GM19043 (cell line): ENCODE measurements around the gene VHLL.

Experiments used
- ATAC-seq: cut with Tn5 transposase; IDR thresholded peaks from one replicate; pipeline ENCODE4 v1.9.1; 2021; ENCODE audit warnings: low read depth; ENCODE audit not compliant: unreplicated experiment

Gene VHLL

DNA sequence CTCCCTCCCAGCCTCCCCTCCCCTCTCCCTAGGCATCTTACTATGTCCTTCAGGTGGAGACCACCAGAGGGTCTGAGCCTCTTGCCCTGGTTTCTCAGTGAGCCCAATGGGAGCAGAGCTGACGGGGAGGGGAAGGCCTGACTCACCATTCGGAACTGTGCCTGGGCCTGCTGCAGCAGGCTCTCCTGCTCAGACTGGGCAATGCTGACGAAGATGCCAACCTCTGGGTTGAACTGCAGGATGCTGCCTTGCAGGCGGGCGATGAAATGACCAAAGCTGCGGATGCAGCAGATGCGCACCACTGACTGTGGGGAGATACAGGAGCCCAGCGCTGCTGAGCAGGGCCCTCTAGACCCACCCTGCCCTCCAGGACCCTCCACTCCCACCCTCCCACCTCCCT is 40.2 kb downstream of the VHLL start:
- no peak for ATAC-seq

DNA sequence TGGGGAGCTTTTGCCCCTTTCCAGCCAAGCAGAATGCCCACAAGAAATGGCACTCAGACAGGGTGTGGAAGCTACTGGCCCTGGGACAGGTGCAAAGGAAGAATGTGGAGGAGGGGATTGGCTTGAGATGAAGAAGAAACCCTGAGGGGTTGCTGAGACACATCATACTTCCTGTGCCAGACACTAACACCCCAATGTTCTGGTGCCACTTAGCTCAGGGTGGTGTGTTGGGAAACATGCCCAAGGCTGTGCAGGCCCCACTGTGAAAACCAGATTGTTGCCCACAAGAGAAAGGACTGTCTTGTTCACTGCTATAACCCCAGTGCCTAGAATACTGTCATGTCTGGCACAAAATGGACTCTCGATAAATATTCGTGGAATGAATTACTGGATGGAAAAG is 41.4 kb downstream of the VHLL start:
- no peak for ATAC-seq

DNA sequence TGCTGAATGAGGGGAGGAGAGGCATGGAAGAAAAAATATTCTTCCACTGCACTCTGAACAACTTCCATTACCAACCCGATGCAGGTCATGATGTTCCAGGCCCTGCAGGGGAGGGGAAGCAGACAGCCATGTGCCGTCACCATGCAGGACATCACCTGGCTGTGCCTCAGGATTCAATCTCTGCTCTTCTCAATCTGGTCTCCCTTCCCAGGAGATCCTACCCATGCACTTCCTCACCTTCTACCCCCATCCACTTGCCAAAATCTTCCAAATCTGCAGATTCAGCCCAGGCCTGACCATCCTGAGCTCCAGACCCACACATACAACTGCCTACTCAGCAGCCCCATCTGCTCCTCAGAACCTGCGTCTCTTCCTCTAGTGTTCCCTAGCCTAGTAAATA is 45.5 kb downstream of the VHLL start:
- no peak for ATAC-seq

DNA sequence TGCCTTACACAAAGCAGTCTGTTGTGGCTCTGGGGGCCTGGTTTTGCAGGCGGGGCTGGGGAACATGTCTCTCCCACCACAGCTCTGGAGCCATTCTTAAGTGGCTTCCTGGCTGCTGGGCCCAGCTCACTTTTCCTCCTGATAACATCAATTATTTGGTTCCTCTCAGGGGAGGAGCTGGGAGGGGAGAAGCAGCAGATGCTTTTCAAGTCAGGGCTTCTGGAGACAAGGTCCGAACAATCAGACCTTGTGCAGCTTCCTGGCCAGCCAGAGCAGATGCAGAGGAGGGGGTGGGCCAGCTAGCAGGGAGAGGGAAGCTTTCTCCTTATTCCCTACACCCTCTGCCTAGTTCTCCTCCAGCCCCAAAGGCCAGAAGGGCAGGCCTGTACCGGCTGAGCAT is 47.6 kb downstream of the VHLL start:
- no peak for ATAC-seq

DNA sequence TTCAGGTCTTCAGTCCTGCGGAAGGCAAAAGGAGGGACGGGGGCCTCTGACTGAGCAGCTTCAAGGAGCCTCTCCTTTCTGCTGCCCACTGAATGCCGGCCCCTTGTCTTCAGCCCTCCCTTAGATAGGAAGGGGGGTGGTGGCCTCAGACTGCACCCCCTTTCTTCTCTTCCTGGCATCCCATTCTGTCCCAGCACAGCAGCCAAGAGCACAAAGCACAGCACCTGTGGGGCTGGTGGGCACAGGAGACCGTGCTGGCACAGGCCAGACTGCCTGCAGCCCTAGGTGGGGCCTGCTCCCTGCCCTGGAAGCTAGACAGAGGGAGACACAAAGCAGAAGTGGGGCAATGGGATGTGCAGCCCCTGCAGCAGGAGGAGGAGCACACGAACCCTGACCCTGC is 49.5 kb downstream of the VHLL start:
- ATAC-seq, result no peak
